ENCODE data around the gene SLIRP.
A peak's percentile ranks its signal among the peaks of the same experiment; 100 is the strongest.
"Not testable (repeated sequence)": the region's sequence is repeated elsewhere in the genome, so short reads cannot be mapped to it uniquely, and the experiment has no call there.

Gene SLIRP

GRCh38 chr14:77707724-77708408 lies at the start of gene SLIRP, which contains the start of gene ALKBH1:
Gene SLIRP, plus strand, starts transcription at chr14:77708103. Its CDS starts 9 bp downstream, at chr14:77708112.
Gene ALKBH1, minus strand, starts transcription at chr14:77708023. Its CDS starts 19 bp downstream, at chr14:77708004.
- DNase-seq (ENCODE audit: low read depth) = peak; percentile 82

GRCh38 chr14:77659831-77660230 lies 48.1 kb upstream of the SLIRP start:
- DNase-seq (ENCODE audit: low read depth) = peak; percentile 59

GRCh38 chr14:77660754-77661153 lies 47.1 kb upstream of the SLIRP start:
- no peak for DNase-seq (ENCODE audit: low read depth)

DNA sequence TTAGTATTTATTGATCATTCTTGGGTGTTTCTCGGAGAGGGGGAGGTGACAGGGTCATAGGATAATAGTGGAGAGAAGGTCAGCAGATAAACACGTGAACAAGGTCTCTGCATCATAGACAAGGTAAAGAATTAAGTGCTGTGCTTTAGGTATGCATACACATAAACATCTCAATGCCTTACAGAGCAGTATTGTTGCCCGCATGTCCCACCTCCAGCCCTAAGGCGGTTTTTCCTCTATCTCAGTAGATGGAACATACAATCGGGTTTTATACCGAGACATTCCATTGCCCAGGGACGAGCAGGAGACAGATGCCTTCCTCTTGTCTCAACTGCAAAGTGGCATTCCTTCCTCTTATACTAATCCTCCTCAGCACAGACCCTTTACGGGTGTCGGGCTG lies 46.3 kb upstream of the SLIRP start:
- not testable (repeated sequence) for DNase-seq (ENCODE audit: low read depth)

DNA sequence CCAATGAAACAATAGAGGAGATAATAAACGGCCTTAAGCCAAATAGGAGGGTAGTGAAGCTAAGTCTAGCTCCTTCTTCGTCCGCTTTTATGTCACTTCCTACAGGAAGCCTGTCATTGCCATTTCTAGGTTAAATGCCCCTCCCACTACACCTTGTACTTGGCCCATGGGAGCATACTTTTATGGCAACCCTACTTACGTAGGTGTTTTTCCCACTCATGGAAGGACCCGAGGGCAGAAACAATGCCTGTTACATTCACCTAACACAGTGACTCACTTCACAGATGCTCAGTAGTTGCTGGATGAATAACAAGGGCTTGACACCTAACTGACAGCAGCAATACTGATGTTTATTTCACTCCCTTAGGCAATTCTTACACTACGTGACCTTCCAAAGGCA lies 44.6 kb upstream of the SLIRP start:
- peak; percentile 72 for DNase-seq (ENCODE audit: low read depth)

DNA sequence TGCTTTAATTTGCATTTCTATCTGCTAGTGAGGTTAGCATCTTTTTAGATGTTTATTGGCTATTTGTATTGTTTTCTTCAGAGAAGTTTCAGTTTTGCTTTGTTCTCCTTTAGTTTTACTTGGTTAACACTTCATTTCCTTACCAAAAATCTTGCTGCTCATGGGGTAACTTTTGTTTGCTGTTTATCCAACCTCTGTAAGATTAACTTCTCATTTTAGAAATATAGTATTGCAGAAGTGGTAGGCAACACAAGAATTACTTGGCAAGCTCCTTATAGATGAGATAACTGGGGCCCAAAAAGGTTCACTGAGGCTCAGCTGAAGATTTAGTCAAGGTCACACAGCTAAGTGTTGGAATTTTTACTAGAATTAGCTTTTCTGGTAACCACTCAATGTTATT lies 40.6 kb upstream of the SLIRP start:
- DNase-seq (ENCODE audit: low read depth) = no peak

GRCh38 chr14:77673193-77673592 lies 34.7 kb upstream of the SLIRP start:
- no peak for DNase-seq (ENCODE audit: low read depth)

GRCh38 chr14:77674931-77675330 lies 33.0 kb upstream of the SLIRP start:
- no peak for DNase-seq (ENCODE audit: low read depth)

GRCh38 chr14:77681196-77682157 lies 26.4 kb upstream of the SLIRP start:
- DNase-seq (ENCODE audit: low read depth) = peak; percentile 34

GRCh38 chr14:77682158-77682553 lies 25.7 kb upstream of the SLIRP start:
- DNase-seq (ENCODE audit: low read depth) = peak; percentile 68

- DNase-seq (ENCODE audit: low read depth) = peak; percentile 42
Observed at GRCh38 chr14:77691259-77691658, 16.6 kb upstream of the SLIRP start.

- peak; percentile 61 for DNase-seq (ENCODE audit: low read depth)
Observed at GRCh38 chr14:77707355-77707723, 564 bp upstream of the SLIRP start.

GRCh38 chr14:77708749-77709148 lies 846 bp downstream of the SLIRP start:
- no peak for DNase-seq (ENCODE audit: low read depth)

DNA sequence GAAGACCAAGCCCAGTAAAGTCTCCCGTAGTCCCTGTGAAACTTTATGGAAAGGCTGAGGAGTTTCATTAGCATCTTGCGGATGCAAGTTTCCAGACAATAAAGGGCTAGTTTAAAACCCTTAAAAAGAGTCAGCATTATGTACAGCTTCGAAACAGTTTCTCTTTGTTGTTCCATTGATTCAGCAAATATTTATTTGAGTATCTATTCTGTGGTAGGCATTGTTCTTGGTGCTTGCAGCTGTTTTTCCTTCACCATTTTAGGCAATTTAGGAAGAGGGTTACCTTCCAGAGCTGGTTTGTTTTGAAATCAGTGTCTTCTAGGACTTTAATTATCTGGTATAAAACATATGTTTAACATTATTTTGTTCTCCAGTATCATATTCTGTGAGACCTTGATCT lies 1.5 kb downstream of the SLIRP start:
- DNase-seq (ENCODE audit: low read depth) = no peak

GRCh38 chr14:77710364-77710763 lies 2.5 kb downstream of the SLIRP start:
- no peak for DNase-seq (ENCODE audit: low read depth)

DNA sequence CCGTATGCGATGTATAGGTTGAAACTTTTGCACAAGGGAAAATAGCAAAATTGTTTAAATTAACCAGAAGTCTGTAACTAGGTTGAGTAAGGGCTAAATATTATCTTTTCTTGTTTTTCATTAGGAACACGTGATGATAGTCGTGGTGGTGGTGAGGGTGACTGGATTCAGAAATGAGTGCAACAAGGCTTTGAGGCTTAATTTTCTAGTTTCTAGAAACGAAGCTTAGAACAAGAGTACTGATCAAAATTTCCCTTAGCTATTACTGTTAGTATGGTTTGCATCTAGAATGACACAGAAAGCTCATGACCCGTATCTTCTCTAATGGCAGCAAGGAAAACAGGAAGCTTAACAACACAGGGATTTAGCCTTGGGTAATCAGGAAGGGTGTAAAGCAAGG lies 7.0 kb downstream of the SLIRP start:
- DNase-seq (ENCODE audit: low read depth) = no peak

GRCh38 chr14:77717608-77718305 lies 9.9 kb downstream of the SLIRP start:
- DNase-seq (ENCODE audit: low read depth) = no peak

GRCh38 chr14:77721437-77721836 lies 13.5 kb downstream of the SLIRP start:
- DNase-seq (ENCODE audit: low read depth) = no peak

- no peak for DNase-seq (ENCODE audit: low read depth)
Observed at GRCh38 chr14:77722301-77722700, 14.4 kb downstream of the SLIRP start.

DNA sequence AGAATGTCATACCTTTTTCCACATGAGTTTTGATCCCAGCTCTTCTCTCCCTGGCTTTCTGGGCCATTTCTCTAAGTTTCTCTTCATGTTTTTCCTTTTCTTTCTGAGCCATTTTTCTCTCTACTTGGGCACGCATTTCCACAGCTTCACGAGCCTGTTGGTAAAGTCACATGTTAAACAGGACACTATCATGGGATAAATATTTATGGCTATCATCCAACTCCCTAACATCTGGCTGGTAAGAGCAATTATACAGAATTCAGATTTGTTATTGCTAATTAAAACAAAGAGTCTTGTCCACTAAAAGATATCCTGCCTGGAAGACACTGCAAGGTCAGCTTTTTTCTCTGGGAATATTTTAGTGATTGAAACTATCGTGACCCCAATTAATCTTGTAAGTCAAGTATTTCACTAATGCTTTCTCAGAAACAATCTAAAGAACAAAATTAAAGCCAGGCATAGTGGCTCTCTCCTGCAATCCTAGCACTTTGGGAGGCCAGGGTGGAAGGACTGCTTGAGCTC lies 23.1 kb downstream of the SLIRP start:
- DNase-seq (ENCODE audit: low read depth) = no peak

- peak; percentile 63 for DNase-seq (ENCODE audit: low read depth)
Observed at GRCh38 chr14:77738559-77739250, 30.8 kb downstream of the SLIRP start.

GRCh38 chr14:77741438-77741837 lies 33.5 kb downstream of the SLIRP start:
- DNase-seq (ENCODE audit: low read depth) = no peak

All from iris pigment epithelial cell (primary cell).